Lower leg skin (tissue), 3 donors: ENCODE measurements around the gene CCL23.

Experiments used
- POLR2A ChIP-seq, 2 donors: fragments of 450-650 bp; IDR thresholded peaks; one replicate each; pipeline ENCODE4 v1.6.1; 2016 to 2017; ENCODE audit warnings: antibody characterized with exemption in 2 of 2, mild to moderate bottlenecking in 1 of 2, moderate library complexity in 1 of 2
- TF ChIP-seq, protein P1 (sequence below), 3 donors: fragments of 450-650 bp; IDR thresholded peaks; one replicate each; pipeline ENCODE4 v1.5.1; 2016; ENCODE audit warnings: antibody characterized with exemption in 3 of 3, mild to moderate bottlenecking in 3 of 3, moderate library complexity in 2 of 3

DNA sequence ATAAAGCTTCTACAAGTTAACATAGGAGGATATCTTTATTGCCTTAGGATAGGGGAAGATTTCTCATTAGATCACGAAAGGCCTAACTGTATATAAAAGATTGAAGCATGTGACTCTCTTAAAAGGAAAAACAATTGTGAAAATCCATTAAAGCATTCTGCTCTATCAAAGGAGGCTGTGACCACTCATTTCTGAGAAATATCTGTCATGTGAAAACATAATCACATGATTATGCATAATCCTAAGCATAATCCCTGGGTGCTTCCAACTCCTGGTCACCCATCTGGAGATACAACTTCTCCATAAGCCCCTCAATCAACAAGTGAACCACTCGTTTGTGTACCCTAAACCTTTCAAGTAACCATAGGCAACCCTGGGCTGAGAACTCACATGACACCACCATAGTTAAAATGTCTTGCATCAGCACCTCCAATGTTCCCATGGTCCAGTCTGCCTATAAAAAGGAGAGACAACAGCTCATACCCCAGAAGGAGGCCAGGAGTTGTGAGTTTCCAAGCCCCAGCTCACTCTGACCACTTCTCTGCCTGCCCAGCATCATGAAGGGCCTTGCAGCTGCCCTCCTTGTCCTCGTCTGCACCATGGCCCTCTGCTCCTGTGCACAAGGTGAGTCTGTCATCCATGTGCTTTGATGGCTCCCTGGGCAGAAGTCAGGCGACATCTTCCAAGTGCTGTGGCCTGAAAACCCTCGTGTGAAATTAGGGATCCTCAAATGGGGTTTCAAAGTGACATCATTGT is 46.2 kb upstream of the CCL23 start, which contains the start of gene CCL18:
- TF ChIP-seq, protein P1, sequence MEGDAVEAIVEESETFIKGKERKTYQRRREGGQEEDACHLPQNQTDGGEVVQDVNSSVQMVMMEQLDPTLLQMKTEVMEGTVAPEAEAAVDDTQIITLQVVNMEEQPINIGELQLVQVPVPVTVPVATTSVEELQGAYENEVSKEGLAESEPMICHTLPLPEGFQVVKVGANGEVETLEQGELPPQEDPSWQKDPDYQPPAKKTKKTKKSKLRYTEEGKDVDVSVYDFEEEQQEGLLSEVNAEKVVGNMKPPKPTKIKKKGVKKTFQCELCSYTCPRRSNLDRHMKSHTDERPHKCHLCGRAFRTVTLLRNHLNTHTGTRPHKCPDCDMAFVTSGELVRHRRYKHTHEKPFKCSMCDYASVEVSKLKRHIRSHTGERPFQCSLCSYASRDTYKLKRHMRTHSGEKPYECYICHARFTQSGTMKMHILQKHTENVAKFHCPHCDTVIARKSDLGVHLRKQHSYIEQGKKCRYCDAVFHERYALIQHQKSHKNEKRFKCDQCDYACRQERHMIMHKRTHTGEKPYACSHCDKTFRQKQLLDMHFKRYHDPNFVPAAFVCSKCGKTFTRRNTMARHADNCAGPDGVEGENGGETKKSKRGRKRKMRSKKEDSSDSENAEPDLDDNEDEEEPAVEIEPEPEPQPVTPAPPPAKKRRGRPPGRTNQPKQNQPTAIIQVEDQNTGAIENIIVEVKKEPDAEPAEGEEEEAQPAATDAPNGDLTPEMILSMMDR (IDR thresholded peaks at IDR 0.05), result no peak
- TF ChIP-seq POLR2A (IDR thresholded peaks at IDR 0.05), result no peak
